GM10847 (cell line): Measurements from ENCODE around the gene ANKRD6.

ENCODE experiments used
- POLR2A ChIP-seq: IDR thresholded peaks from 2 replicates; pipeline ENCODE4 v1.6.1; 2011; ENCODE audit not compliant: insufficient read length; ENCODE audit errors: extremely low read depth

ANKRD6 gene

GRCh38 chr6:89542081-89542857 lies 109.3 kb downstream of the ANKRD6 start:
- no peak for TF ChIP-seq POLR2A

DNA sequence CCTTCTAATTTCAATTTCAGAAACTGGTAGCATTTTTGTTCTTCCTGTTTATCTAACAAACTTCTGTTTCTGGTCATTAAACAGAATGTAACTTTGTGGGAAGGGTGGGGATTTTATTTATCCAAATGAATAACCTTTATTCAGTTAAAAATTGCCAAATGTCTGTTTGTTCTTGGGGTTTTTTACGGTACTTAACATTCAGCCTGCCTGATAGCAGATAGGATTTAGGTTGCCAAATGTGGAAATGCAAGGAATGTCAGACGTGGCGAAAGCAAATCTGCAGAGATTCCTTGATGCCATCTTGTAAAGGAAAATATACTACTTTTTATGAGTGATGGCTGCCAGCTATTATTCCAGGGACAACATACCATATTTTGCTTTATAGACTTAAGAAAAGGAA lies 109.9 kb downstream of the ANKRD6 start:
- no peak for TF ChIP-seq POLR2A

DNA sequence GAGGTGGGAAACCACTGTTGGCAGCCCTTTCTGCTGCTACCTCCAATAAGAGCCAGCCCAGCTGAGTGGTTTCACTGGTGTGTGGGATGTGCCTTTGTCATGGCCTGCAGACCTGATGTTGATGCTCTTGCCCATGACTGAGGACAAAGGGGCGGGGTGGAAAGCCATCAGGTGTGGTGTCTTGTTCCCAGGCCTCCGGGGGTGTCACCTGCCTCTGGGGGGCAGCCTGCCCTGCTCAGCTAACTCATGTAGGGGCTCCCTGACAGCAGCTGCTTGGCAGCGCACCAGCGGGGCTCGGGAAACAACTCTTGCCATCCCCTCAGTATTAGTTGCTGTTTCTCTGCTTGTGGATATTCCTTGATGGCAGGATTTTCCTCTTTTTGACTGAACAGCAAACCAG lies 114.3 kb downstream of the ANKRD6 start:
- no peak for TF ChIP-seq POLR2A

GRCh38 chr6:89553431-89553830 lies 120.5 kb downstream of the ANKRD6 start:
- no peak for TF ChIP-seq POLR2A

DNA sequence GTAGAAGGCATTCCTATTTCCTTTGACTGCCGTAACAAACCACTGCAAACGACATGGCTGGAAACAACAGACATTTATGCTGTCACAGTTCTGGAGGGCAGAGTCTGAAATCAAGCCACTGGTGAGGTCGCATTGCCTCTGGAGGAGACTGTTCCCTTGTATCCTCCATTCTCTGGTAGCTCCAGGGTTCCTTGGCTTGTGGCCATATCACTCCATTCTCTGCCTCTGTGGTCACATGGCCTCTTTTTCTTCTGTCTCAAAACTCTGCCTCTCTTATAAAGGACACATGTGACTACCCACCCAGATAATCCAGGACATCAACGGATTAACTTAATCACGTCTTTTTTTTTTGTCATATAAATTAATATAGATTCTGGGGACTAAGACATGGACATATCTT lies 121.2 kb downstream of the ANKRD6 start:
- TF ChIP-seq POLR2A, result no peak

DNA sequence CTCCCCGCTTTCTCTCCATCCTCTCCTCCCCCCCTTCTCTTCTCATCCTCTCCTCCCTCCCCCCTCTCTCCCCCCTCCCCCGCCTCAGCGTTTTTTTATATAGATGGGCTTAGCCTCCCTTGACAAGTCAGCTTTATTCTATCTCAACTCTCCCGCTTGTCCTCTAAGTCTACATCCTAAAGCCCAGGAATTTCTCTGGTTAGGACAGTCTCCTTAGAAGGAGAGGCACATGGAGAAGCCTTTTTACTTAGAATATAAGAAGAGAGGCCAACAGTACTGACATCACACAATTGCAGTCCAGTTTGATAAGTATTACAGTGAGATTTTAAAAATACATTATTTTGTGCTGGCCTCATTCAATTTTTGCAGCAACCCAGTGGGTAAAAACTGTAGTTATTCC lies 122.1 kb downstream of the ANKRD6 start:
- no peak for TF ChIP-seq POLR2A

DNA sequence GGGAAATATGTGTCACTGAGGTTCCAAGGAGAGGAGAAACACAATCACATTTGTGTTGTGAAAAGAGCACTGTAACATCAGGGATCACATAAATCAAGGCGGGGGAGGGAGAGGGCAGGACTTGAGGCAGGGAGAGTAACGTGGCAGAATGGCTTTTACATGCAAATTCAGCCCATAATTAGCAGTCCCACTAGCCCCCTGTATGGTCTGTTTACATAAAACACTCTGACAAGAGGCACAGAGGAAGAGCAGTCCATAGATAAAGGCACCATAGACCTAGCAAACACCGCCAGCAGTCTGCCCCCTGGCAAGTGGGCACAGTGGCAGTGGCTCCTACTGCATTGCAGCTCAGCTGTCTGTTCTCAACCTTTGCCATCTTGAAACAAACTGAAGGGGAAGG lies 122.9 kb downstream of the ANKRD6 start:
- no peak for TF ChIP-seq POLR2A

DNA sequence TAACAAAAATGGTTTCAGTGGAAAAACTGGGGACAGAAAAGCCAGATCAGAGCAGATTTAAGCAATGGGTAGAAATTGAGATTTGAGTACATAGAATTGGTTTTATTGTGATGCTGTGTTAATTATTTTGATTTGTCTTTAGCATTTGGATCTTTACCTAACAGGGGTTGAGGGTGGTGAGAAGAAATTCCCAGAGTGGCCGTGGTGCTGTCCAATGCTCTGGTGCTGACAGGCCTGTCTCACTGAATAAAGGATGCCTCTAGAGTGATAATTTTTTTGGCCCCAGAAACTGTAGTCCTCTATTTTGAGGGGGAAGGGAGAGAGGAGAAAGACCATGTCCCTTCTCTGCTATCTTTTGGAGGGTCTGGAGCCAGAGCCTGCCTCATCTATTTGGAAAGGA lies 126.5 kb downstream of the ANKRD6 start:
- TF ChIP-seq POLR2A, result no peak

DNA sequence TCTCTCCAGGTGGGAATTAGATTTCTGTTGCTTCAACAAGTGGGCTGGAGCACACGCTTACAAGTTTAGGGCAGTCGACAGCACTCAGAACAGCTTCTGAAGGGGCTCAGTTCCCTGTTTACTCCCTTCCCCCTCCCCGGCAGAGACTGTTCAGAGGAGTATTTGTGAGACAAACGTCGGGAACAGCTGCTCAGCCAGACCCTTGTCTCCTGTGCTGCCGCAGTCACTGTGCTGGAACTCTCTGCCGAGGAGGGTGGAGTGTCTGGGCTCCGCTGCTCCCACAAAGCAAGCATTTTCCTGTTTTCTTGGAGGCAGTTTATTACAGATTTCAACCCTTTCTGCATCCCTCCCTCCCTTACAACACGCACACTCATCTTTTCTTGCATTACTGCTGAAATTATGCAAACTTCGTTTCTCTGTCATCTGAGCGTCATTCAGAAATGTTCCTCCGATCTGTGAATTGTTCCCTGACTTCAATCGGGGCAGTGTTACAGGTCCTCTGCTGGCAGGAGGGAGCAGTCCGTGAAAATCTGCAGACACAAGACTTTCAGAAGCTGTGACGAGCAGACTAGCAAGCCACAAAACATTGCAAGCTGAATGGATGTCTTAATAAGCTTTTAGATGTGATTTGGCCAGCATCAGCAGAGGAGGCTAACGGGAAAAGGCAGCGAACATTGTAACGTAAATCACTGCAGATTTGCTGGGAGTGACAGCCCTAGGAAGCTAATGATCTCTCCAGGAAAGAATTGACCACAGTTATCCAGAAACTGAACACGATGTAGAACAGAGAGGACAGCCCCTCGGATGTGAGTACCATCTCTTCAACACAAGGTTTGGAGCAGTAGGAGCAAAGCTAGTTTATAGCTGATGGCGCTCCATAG lies 129.4 kb downstream of the ANKRD6 start:
- TF ChIP-seq POLR2A, result no peak

DNA sequence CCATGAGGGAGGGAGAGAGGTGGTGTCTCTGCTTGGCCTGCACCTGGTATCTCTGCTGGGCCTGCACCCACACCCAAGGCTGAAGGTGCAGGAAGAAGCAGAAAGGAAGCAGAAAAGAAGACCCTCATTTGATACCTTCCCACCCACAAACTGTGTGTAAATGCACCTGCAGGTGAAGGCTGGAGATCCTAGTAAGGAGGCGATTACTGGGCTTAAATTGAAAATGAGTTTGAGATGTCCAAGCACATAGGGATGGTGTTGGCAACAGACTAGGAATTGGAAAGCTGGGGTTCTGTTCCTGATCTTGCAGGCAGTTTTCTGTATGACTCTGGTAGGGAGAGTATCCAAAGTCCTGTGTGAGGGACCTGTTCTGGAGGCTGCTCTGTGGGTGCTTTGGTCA lies 130.9 kb downstream of the ANKRD6 start:
- no peak for TF ChIP-seq POLR2A

- no peak for TF ChIP-seq POLR2A
These were observed 131.9 kb downstream of the ANKRD6 start for GRCh38 chr6:89564752-89565427.

DNA sequence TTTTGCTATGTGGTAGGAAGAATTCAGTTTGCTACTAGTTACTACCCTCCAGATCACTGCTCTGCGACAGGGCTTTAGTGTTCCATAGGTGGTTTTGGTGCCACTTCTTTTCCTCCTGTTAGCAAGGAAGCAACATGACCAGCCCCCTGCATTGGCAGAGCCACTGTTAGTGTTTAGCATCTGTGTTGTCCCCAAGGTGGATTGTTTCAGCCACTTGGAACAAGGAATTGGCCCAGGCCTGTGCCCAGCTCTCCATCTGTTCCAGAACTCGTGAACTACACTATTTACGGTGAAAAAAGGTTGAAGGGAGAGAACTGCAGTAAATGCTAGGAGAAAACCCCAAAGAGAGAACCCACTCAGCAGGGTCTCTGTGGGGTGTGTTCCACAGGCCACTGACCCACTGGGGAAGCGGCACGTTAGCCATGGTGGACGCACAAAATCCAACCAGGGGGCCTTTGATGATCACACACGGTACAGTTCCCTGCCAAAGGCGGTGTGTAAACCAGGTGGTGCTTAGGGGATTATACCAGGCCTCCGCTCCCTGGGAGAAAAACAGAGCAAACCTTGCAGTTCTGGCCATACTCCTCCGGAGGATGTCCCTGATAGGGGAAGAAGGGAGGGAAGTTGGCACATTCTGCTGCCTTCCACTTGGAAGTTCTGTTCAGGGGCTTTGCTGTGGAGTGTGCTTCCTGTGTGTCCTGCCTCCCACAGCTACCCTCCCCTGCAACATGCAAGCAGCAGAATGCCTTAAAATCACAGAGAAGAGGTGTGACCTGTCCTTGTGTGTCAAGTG lies 133.3 kb downstream of the ANKRD6 start:
- no peak for TF ChIP-seq POLR2A

GRCh38 chr6:89566930-89567629 lies 134.1 kb downstream of the ANKRD6 start:
- no peak for TF ChIP-seq POLR2A

DNA sequence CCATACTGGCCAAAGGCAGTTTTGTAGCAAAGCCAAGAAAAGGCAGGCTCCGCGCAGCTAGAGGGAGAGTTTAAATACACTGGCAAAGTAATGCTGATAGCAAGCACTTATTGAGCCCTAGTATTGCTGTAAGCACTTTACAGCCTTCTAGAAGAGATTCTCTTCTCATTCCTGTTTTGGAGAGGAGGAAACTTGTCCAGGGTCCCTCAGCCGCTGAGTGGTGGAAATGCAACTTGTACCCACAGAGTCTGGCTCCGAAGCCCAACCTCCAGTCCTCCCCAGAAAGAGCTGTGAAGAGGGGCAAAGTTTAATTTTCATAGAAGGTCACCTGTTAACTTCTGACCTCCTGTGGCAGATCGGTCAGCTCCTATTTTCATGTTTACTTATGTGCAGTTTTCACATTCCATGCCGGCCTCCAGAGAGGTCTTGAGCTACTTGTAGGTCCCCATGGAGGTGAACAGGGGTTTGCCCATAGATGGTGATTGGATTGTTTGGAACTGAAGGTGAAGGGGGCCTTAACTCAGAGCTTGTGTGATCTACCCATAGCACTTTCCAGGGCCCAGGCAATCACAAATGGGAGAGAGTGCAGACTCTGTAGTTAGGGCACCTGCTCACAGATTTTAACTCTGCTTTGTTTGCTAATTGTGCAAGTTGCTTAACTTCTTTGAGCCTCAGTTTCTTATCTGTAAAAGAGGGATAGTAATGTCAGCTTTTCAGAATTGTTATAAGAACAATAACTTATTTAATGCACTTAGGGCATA lies 134.9 kb downstream of the ANKRD6 start:
- TF ChIP-seq POLR2A, result no peak
